Dermis microvascular lymphatic vessel endothelial cell (primary cell): Measurements from ENCODE around the gene PHLPP2. TPM values are rescaled to one million over a fixed set of nuclear protein-coding genes. Genes with fewer than 3 reads are reported as not detected.
"Not testable (repeated sequence)": the region's sequence is repeated elsewhere in the genome, so short reads cannot be mapped to it uniquely, and the experiment has no call there.

Experiments
- DNase-seq, 2 donors: peaks; one replicate each; pipeline versions ENCODE4 v3.0.0 to v3.0.0-alpha.2; 2010; ENCODE audit warnings: low read depth in 2 of 2
- total RNA-seq: library from RNA; depleted of rRNA; stranded (reverse); fragments of >200 nt; gene quantifications from 2 replicates; pipeline ENCODE4 v1.2.1, GENCODE V29; 2014

Gene PHLPP2
- total RNA-seq, 1 donor from 2014 or later = 4.5 TPM

GRCh38 chr16:71721066-71721740 is 3.3 kb downstream of the PHLPP2 start:
- DNase-seq = no peak

- DNase-seq = no peak
These were observed 12.0 kb downstream of the PHLPP2 start for GRCh38 chr16:71712501-71712900.

GRCh38 chr16:71711789-71712188 is 12.7 kb downstream of the PHLPP2 start:
- no peak for DNase-seq

- DNase-seq = peak in 1 of 2 donors; percentile 52
These were observed 15.2 kb downstream of the PHLPP2 start for GRCh38 chr16:71709229-71709781.

- DNase-seq = no peak
These were observed 15.8 kb downstream of the PHLPP2 start for GRCh38 chr16:71708696-71709095.

- DNase-seq = no peak
These were observed 17.3 kb downstream of the PHLPP2 start for GRCh38 chr16:71707199-71707598.

- DNase-seq = no peak
These were observed 18.5 kb downstream of the PHLPP2 start for GRCh38 chr16:71706046-71706445.

GRCh38 chr16:71703333-71703732 is 21.2 kb downstream of the PHLPP2 start:
- no peak for DNase-seq

GRCh38 chr16:71700831-71701230 is 23.7 kb downstream of the PHLPP2 start:
- no peak for DNase-seq

- no peak for DNase-seq
These were observed 26.0 kb downstream of the PHLPP2 start for GRCh38 chr16:71698491-71698890.

- DNase-seq = no peak
These were observed 31.3 kb downstream of the PHLPP2 start for GRCh38 chr16:71693164-71693563.

GRCh38 chr16:71689901-71690300 is 34.6 kb downstream of the PHLPP2 start:
- DNase-seq = no peak

GRCh38 chr16:71687861-71688260 is 36.6 kb downstream of the PHLPP2 start:
- DNase-seq = no peak

- not testable (repeated sequence) for DNase-seq
These were observed 40.2 kb downstream of the PHLPP2 start for GRCh38 chr16:71684280-71684679.

GRCh38 chr16:71681360-71681759 is 43.1 kb downstream of the PHLPP2 start:
- DNase-seq = no peak

GRCh38 chr16:71676236-71676635 is 48.3 kb downstream of the PHLPP2 start:
- DNase-seq = no peak

- DNase-seq = no peak
These were observed 49.1 kb downstream of the PHLPP2 start for GRCh38 chr16:71675380-71675779.

GRCh38 chr16:71674229-71674628 is 50.3 kb downstream of the PHLPP2 start:
- no peak for DNase-seq

- no peak for DNase-seq
These were observed 50.9 kb downstream of the PHLPP2 start for GRCh38 chr16:71673582-71673973.

GRCh38 chr16:71672803-71673581 is 51.5 kb downstream of the PHLPP2 start:
- no peak for DNase-seq

- DNase-seq = no peak
These were observed 52.4 kb downstream of the PHLPP2 start for GRCh38 chr16:71672125-71672524.

GRCh38 chr16:71671165-71671564 is 53.3 kb downstream of the PHLPP2 start:
- no peak for DNase-seq

GRCh38 chr16:71670537-71670936 is 54.0 kb downstream of the PHLPP2 start:
- no peak for DNase-seq
